GM13977 (cell line): ENCODE measurements around the gene TBL1X.

Source experiments
- DNase-seq: peaks from one replicate; pipeline ENCODE4 v3.0.0; 2012; ENCODE audit warnings: low spot score
- CTCF ChIP-seq: IDR thresholded peaks from 2 replicates; pipeline ENCODE4 v1.5.1; 2012; ENCODE audit warnings: mild to moderate bottlenecking, control low read depth; ENCODE audit not compliant: insufficient read depth; ENCODE audit errors: extremely low read depth, missing control alignments
- in situ Hi-C: fragments of 300-500 bp; cut with MboI; formaldehyde crosslinking; loops from one replicate; pipeline ENCODE4 v1.12.0; 2022; ENCODE audit warnings: low sequenced_read_pairs, low pct_unique_long_range_greater_than_20kb, mixed read lengths, inconsistent platforms; ENCODE audit not compliant: unreplicated experiment

The TBL1X gene

GRCh38 chrX:9538544-9539045 lies 73.7 kb downstream of the TBL1X start:
- in situ Hi-C loops, result no loop called here
- no peak for TF ChIP-seq CTCF
- DNase-seq, result no peak

DNA sequence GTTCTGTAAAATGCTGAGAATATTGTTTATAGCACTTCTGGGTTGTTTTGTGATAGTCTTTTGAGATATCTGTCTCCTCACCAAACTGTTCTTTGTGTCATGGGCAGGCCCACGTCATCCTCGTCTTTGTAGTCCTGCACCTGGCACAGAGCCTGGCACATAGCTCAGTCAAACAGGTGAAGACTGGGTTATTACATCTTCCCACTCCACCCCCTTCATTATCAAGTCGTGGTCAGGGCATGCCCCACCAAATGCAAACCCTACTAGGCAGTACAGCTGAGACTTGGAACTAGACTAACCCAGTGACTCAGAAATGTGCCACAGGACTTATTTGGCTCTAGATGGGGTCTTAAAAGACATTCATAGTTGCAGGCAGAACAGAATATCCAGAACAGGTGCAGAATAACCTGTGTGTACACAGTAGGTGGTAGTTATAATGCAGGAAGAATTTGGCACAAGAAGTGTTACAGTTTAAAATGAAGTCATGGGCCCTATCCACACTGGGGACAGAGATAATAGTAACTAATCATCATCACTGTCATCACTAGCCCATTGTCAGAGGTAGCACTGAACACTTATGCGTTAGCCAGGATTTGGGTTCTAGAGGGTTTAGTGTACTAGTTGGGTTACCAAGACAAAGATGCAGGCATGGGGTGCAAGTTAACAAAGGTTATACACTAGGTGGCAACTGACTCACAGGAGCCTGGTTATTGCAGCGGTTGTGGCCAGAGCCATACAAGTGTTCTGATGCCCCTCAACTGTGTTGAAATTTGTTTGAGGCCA lies 74.9 kb downstream of the TBL1X start:
- no peak for TF ChIP-seq CTCF
- in situ Hi-C loops, result no loop called here
- DNase-seq, result no peak

DNA sequence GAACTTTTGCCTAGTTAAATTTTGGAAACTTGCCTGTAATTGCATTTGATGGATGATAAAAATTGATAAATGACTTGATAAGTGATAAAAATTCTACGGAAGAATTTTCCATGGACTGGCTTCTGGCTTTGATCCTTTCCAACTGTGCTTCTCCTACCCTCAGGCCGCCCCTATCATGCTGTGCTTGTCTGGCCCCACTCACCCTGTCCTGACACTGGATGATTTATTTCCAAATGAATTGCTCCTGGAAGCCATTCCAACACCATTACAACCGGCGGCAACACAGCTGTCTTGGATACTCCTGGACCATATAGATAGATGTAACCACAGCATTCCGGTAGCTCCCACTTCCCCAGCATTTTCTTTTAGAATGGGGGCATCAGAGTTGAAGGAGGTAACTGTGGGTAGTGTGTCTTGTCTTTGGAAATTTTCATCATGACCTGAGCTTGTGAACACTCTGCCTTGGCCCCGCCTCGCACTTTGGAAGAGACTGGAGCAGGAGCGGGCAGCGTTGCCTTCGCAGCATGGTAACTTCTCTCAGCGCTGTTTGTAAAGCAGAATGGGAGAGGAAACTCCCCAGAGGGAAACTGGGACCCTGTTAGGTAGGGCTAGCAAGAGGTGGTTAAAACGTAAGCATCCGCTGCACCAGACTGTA lies 77.4 kb downstream of the TBL1X start:
- no peak for TF ChIP-seq CTCF

DNA sequence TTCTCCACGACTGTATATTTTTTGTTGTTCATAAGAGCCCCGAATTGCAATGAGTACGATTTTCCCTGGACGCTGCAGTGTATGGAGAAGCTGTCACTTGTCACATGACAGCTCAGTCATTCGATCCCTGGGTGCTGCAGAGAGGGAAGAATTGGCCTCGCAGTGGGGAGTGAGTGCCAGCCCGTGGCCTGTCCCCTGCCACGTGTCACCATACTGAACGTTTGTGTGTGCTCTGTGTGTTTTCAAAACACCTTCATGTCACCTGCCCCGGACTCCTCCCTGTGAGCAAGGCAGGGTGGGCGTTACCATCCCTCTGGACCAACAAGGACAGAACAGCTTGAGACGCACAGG lies 77.9 kb downstream of the TBL1X start:
- no peak for TF ChIP-seq CTCF
- DNase-seq, result no peak
- in situ Hi-C loops, result no loop called here

More for the DNA sequence above, 77.4 kb downstream of the TBL1X start:
- DNase-seq, result no peak
- in situ Hi-C loops, result no loop called here

- no peak for DNase-seq
- no peak for TF ChIP-seq CTCF
- in situ Hi-C loops, result no loop called here
Observed at GRCh38 chrX:9555354-9555753, 90.5 kb downstream of the TBL1X start.

GRCh38 chrX:9557091-9557490 lies 92.2 kb downstream of the TBL1X start:
- TF ChIP-seq CTCF, result no peak
- in situ Hi-C loops, result no loop called here
- DNase-seq, result no peak
